ENCODE measurements around the gene CCDC13.

The CCDC13 gene

DNA sequence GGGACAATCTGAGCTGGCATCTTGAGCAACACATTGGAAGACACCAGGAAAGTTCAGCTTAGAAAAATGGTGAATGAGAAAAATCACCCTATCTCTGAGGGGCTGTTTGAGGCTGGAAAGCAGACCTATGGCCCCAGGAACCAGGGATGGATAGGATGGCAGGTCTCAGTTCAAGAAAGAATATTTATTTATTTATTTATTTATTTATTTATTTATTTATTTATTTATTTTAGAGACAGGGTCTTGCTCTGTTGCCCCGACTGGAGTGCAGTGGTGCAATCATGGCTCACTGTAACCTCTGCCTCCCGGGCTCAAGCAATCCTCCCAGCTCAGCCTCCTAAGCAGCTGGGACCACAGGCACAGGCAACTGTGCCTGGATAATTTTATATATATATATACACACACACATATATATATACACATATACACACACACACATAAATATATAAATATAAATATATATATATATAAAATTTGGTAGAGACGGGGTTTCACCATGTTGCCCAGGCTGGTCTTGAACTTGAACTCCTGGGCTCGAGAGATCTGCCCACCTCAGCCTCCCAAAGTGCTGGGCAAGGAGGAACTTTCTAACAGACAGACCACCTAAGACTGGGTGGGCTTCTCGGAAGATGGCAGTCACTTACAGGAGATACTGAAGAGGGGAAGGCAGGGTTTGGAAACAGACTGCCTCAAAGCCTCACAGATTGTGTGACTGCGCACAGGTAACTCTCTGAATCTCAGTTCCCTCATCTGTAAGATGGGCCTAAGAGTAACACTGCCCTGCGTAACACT, 29.7 kb downstream of the CCDC13 start:
- H3K27me3 ChIP-seq (ENCODE audit: insufficient read depth, low read depth), result no peaks in the 10 kb centered on the region
- no peak overlapping the region for H3K9ac ChIP-seq
- H3K4me1 ChIP-seq (ENCODE audit: low read depth, poor library complexity, severe bottlenecking), result no peaks in the 10 kb centered on the region
- no peaks in the 10 kb centered on the region for H4K20me1 ChIP-seq (ENCODE audit: insufficient read depth)
- TF ChIP-seq CTCF (conservative IDR thresholded peaks at IDR 0.05; ENCODE audit: low read depth, low read length), result no peak
- no peak overlapping the region for H3K27ac ChIP-seq
- no peaks in the 10 kb centered on the region for H3K79me2 ChIP-seq (ENCODE audit: insufficient read depth, low read depth)
- no peak overlapping the region for H3K4me2 ChIP-seq
- no peak overlapping the region for H2AFZ ChIP-seq (ENCODE audit: low read depth)
- H3K36me3 ChIP-seq (ENCODE audit: insufficient read depth), result no peaks in the 10 kb centered on the region
- H3K4me3 ChIP-seq (IDR thresholded peaks at IDR 0.05; ENCODE audit: insufficient read depth, low read depth, low read length), result no peak overlapping the region

DNA sequence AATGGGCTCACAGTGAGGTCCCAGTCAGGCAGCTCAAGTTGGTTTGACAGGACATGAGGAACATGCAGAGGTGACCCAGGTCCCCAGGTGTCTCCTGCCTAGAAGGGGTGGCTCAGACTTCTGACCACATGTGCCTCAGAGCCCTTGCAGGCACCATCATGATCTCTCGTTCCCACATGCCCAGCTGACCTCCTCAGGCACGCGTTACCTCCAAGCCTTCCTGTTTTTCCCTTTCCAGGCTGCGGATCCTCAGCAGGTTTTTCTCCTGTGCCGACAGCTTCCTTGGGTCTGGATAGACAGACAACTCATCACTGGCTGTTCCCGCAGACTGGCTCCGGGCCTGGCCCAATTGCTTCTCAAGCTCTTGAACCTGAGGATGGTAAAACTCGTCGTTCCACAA, 30.4 kb downstream of the CCDC13 start:
- Histone ChIP-seq H3K27ac (no peak overlapping the region), H3K79me2 (ENCODE audit: insufficient read depth, low read depth) (no peaks in the 10 kb centered on the region), H3K36me3 (ENCODE audit: insufficient read depth) (no peaks in the 10 kb centered on the region), H4K20me1 (ENCODE audit: insufficient read depth) (no peaks in the 10 kb centered on the region), H3K4me2 (no peak overlapping the region), H2AFZ (ENCODE audit: low read depth) (no peak overlapping the region), H3K27me3 (ENCODE audit: insufficient read depth, low read depth) (no peaks in the 10 kb centered on the region), H3K4me3 (IDR thresholded peaks at IDR 0.05; ENCODE audit: insufficient read depth, low read depth, low read length) (no peak overlapping the region), H3K9ac (no peak overlapping the region), H3K4me1 (ENCODE audit: low read depth, poor library complexity, severe bottlenecking) (no peaks in the 10 kb centered on the region)
- no peak for TF ChIP-seq CTCF (conservative IDR thresholded peaks at IDR 0.05; ENCODE audit: low read depth, low read length)

- no peaks in the 10 kb centered on the region for H3K79me2 ChIP-seq (ENCODE audit: insufficient read depth, low read depth)
- no peak overlapping the region for H3K9ac ChIP-seq
- H3K4me2 ChIP-seq, result no peak overlapping the region
- no peaks in the 10 kb centered on the region for H3K27me3 ChIP-seq (ENCODE audit: insufficient read depth, low read depth)
- H3K4me3 ChIP-seq (IDR thresholded peaks at IDR 0.05; ENCODE audit: insufficient read depth, low read depth, low read length), result no peak overlapping the region
- H4K20me1 ChIP-seq (ENCODE audit: insufficient read depth), result no peaks in the 10 kb centered on the region
- H2AFZ ChIP-seq (ENCODE audit: low read depth), result no peak overlapping the region
- no peaks in the 10 kb centered on the region for H3K4me1 ChIP-seq (ENCODE audit: low read depth, poor library complexity, severe bottlenecking)
- no peak overlapping the region for H3K27ac ChIP-seq
- no peak for TF ChIP-seq CTCF (conservative IDR thresholded peaks at IDR 0.05; ENCODE audit: low read depth, low read length)
- H3K36me3 ChIP-seq (ENCODE audit: insufficient read depth), result no peaks in the 10 kb centered on the region
Observed at GRCh38 chr3:42742259-42742658, 30.8 kb downstream of the CCDC13 start.

- H3K27ac ChIP-seq, result no peak overlapping the region
- no peak for TF ChIP-seq CTCF (conservative IDR thresholded peaks at IDR 0.05; ENCODE audit: low read depth, low read length)
- no peak overlapping the region for H3K4me3 ChIP-seq (IDR thresholded peaks at IDR 0.05; ENCODE audit: insufficient read depth, low read depth, low read length)
- no peaks in the 10 kb centered on the region for H4K20me1 ChIP-seq (ENCODE audit: insufficient read depth)
- no peaks in the 10 kb centered on the region for H3K36me3 ChIP-seq (ENCODE audit: insufficient read depth)
- H3K79me2 ChIP-seq (ENCODE audit: insufficient read depth, low read depth), result no peaks in the 10 kb centered on the region
- no peak overlapping the region for H3K4me2 ChIP-seq
- H2AFZ ChIP-seq (ENCODE audit: low read depth), result no peak overlapping the region
- H3K27me3 ChIP-seq (ENCODE audit: insufficient read depth, low read depth), result no peaks in the 10 kb centered on the region
- H3K9ac ChIP-seq, result no peak overlapping the region
- no peaks in the 10 kb centered on the region for H3K4me1 ChIP-seq (ENCODE audit: low read depth, poor library complexity, severe bottlenecking)
Observed at GRCh38 chr3:42741796-42742195, 31.3 kb downstream of the CCDC13 start.

All from KMS-11 (cell line).